Immature natural killer cell (primary cell): ENCODE data around the gene P2RX1. TPM values are rescaled to one million over a fixed set of nuclear protein-coding genes. Genes with fewer than 3 reads are reported as not detected.

Source experiments
- DNase-seq, 3 donors: peaks; one replicate each; pipeline ENCODE4 v3.0.0; 2022; ENCODE audit warnings: mixed read lengths in 1 of 3
- H3K27ac Mint-ChIP-seq, 6 donors: one replicate each; pipeline ENCODE4 v1.8.0; 2020; ENCODE audit warnings: mixed read lengths in 6 of 6, mild to moderate bottlenecking in 5 of 6, inconsistent platforms in 4 of 6, moderate library complexity in 3 of 6
- H3K27me3 Mint-ChIP-seq, 3 donors: one replicate each; pipeline ENCODE4 v1.8.0; 2020 to 2021; ENCODE audit warnings: low read depth in 3 of 3, mild to moderate bottlenecking in 3 of 3, mixed read lengths in 3 of 3, moderate library complexity in 3 of 3, inconsistent platforms in 1 of 3
- H3K36me3 Mint-ChIP-seq, 3 donors: one replicate each; pipeline ENCODE4 v1.8.0; 2020; ENCODE audit warnings: mixed read lengths in 3 of 3, inconsistent platforms in 2 of 3, mild to moderate bottlenecking in 2 of 3
- H3K4me1 Mint-ChIP-seq, 2 donors: one replicate each; pipeline ENCODE4 v1.8.0; 2020; ENCODE audit warnings: inconsistent platforms in 2 of 2, mild to moderate bottlenecking in 2 of 2, mixed read lengths in 2 of 2, moderate library complexity in 1 of 2
- H3K4me3 Mint-ChIP-seq, 5 donors: one replicate each; pipeline ENCODE4 v1.8.0; 2020; ENCODE audit warnings: mild to moderate bottlenecking in 5 of 5, mixed read lengths in 5 of 5, inconsistent platforms in 3 of 5, moderate library complexity in 3 of 5
- H3K9me3 Mint-ChIP-seq, 6 donors: one replicate each; pipeline ENCODE4 v1.8.0; 2020; ENCODE audit warnings: mild to moderate bottlenecking in 6 of 6, mixed read lengths in 6 of 6, inconsistent platforms in 4 of 6, moderate library complexity in 3 of 6
- polyA plus RNA-seq, 3 donors: library from polyadenylated mRNA; unstranded; fragments of 300-500 nt; fragmentation: Illumina TruSeq; gene quantifications; one replicate each; pipeline ENCODE4 v1.2.3, GENCODE V29; 2021

P2RX1 gene
- polyA plus RNA-seq, result under 1 TPM in 1 of 3 donors, not detected in 2; 0.33 TPM

GRCh38 chr17:3915995-3916696 is at the start of gene P2RX1:
TSS of gene P2RX1 (minus strand) at chr17:3916465. CDS start at chr17:3916225, 240 bp downstream.
- DNase-seq, result peak; percentile 53 to 57 (median 54)
- peak within 1 kb of the TSS; percentile 67 to 84 (median 79) for H3K4me3 Mint-ChIP-seq
- no peaks in the 10 kb centered on the region for H3K9me3 Mint-ChIP-seq
- peaks cover 45 to 48% of the 10 kb centered on the region in 2 donors for H3K4me1 Mint-ChIP-seq
- no peaks in the 10 kb centered on the region for H3K36me3 Mint-ChIP-seq
- peak within 1 kb of the TSS; percentile 76 to 97 (median 89) for H3K27ac Mint-ChIP-seq
- peaks cover 5 to 15% (median 6%) of the 10 kb centered on the region in 3 donors for H3K27me3 Mint-ChIP-seq

DNA sequence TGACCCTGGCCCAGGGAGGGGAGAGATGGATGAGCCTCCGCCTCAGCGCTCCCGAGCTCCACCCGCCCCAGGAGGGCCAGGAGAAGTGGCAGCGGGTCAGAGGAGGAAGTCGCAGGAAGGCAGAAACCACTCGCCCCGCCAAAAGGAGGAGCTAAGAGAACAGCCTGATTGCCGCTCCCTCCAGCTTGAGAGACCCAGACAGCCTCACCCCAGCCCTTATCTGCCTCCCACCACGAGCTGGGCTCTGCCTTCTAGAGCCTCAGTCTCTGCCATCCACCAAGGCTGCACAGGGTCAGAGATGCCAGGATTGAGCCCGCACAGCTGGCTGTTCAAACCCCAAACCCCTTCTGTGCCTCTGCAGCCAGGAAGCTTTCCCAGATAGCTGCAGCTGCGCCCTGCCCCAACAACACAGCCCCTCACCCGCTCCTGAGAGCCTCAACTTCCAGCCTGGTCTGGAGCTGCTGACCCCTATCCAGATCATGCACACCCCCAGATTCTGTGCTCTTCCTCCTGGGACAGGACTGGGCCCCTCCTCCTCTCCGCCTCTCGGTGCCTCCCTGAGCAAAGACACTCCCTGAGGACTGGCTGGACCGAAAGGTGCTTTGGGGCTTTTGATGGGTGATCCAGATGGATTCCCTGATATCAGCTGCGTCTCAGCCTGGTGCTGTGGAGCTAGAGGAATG is 49.0 kb upstream of the P2RX1 start:
- DNase-seq, result peak; percentile 60 to 65 (median 65)
- Mint-ChIP-seq H3K4me3 (peak overlapping the region; percentile 93 to 96 (median 95)), H3K9me3 (no peaks in the 10 kb centered on the region), H3K27ac (peak overlapping the region; percentile 90 to 97 (median 94)), H3K36me3 (no peaks in the 10 kb centered on the region), H3K27me3 (peaks cover 0 to 3% (median 0%) of the 10 kb centered on the region in 3 donors), H3K4me1 (peaks cover 45 to 46% of the 10 kb centered on the region in 2 donors)

DNA sequence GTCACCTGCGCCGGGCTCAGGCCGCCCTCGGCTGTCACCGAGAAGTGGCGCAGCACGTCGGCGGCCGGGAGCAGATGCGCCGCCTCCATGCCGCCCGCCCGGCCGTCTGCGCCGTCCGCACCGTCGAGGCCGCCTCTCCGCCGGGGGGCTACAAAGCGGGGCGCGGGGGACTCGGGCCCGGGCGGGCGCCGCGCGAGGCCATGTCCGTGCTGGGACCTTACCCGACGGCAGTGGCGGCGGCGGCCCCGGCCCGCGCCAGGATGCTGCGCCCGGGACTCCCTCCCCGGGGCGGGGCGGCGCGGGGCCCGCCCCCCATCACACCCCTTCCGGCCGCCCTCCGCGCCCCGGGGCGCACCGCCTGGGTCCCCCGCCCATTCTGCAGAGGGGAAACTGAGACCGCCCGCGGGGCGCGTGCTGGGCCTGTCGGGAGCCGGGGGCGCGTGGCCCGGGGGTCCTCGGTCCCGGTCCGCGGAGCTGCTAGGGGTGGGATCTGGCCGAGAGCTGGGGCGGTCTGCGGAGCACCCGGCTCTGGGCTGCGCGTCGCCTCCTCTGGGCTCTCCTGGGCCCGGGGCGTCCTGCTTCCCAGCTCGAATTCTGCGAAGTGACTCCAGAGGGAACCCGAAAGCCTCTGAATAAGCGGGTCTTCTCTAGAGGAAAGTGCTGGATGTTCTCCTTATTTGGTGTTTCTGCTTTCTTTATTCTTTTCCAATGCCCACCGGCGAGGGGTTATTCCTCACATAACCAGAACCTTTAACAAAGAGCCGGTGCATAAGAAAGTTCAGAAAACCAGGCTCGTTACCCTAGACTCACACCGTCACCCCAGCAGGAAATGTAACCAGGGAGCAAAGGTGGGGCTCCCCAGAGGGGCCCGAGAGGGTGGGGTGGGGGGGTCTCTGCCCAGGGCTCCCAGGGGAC is 48.2 kb upstream of the P2RX1 start, which contains the start of gene ATP2A3:
Gene ATP2A3 (minus strand): TSS at position 235 of the 915 bp plus-strand sequence. CDS start 146 bp downstream, at position 89.
- Mint-ChIP-seq H3K36me3 (no peaks in the 10 kb centered on the region), H3K27me3 (peaks cover 0 to 3% (median 0%) of the 10 kb centered on the region in 3 donors), H3K9me3 (no peaks in the 10 kb centered on the region), H3K4me3 (peak within 1 kb of the TSS; percentile 93 to 96 (median 95)), H3K27ac (peak within 1 kb of the TSS; percentile 90 to 97 (median 94)), H3K4me1 (peaks cover 53 to 54% of the 10 kb centered on the region in 2 donors)
- DNase-seq, result peak; percentile 56 to 69 (median 64)

GRCh38 chr17:3963237-3964201 is 47.3 kb upstream of the P2RX1 start:
- H3K27ac Mint-ChIP-seq, result peak overlapping the region; percentile 67 to 92 (median 91)
- no peaks in the 10 kb centered on the region for H3K9me3 Mint-ChIP-seq
- H3K4me1 Mint-ChIP-seq, result peaks cover 59 to 61% of the 10 kb centered on the region in 2 donors
- peaks cover 0 to 3% (median 0%) of the 10 kb centered on the region in 3 donors for H3K27me3 Mint-ChIP-seq
- no peaks in the 10 kb centered on the region for H3K36me3 Mint-ChIP-seq
- DNase-seq, result peak; percentile 64 to 70 (median 67)
- peak overlapping the region; percentile 88 to 92 (median 91) for H3K4me3 Mint-ChIP-seq

- Mint-ChIP-seq H3K9me3 (no peaks in the 10 kb centered on the region), H3K27ac (peak overlapping the region; percentile 67 to 92 (median 91)), H3K36me3 (no peaks in the 10 kb centered on the region), H3K27me3 (peaks cover 0 to 3% (median 0%) of the 10 kb centered on the region in 3 donors), H3K4me1 (peaks cover 63 to 67% of the 10 kb centered on the region in 2 donors), H3K4me3 (peak overlapping the region; percentile 88 to 92 (median 91))
- DNase-seq, result no peak
These were observed 46.6 kb upstream of the P2RX1 start for GRCh38 chr17:3962965-3963236.

DNA sequence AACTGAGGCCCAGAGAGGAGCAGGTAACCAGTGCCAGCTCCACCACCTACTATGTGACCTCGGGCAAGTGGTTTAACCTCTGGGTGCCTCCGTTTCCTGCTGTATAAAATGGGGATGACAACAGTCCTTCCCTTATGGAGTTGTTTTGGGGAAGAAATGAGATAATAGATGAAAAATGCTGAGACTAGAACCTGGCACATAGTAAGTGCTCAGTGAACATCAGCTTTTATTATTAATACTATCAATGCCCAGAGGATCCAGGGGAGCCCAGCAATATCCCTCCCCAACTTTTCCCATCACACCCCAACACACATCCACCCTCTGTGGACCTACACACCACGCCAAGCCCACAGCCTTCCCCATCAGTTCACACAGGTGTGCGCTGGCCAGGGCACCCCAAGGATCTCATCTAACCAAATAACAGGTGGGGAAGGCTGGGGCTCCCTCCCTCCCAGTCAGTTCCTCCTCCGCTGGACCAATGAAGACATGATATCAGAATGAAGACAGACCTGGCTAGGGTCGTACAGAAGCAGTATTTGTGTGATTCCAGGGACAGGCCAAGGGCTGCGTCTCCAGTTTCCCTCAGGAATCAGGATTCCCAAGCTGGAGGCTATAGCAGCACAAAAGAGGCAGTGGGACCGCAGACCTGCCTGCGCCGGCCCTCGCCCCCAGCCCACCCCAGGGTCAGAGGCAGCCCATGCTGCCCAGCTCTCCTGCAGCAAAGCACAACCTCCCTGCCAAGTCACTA is 46.1 kb upstream of the P2RX1 start:
- DNase-seq, result no peak
- Mint-ChIP-seq H3K36me3 (peaks cover 0 to under 1% (median 0%) of the 10 kb centered on the region in 3 donors), H3K27ac (peak overlapping the region; percentile 67 to 92 (median 91)), H3K27me3 (peaks cover 0 to 3% (median under 1%) of the 10 kb centered on the region in 3 donors), H3K9me3 (no peaks in the 10 kb centered on the region), H3K4me3 (peak overlapping the region; percentile 88 to 92 (median 91)), H3K4me1 (peaks cover 66 to 72% of the 10 kb centered on the region in 2 donors)

DNA sequence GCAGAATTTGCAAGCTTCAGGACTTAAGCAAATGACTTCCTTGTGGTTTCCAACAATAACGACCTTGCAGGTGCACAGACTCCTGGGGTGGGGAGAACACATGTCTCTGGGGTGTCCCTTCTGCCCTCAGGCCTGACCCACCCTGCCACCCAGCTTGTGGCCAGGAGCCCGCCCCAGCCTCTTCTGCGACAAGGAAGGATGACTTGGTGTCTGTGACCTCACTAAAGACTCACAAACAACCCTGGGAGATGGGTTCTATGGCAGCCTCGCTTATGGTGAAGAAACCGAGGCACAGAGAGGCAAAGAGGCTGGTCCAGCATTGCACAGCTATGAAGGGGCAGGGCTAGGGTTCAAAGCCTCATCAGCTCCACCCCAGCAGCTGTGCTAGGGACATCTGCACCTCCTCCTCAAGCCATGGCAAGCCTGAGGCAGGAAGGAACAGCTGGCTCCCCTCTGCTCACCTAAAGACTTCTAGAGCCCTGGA is 45.3 kb upstream of the P2RX1 start:
- Mint-ChIP-seq H3K27me3 (peaks cover 0 to 3% (median 2%) of the 10 kb centered on the region in 3 donors), H3K36me3 (peaks cover 0 to 8% (median 0%) of the 10 kb centered on the region in 3 donors), H3K27ac (peak overlapping the region; percentile 67 to 92 (median 91)), H3K9me3 (no peaks in the 10 kb centered on the region), H3K4me1 (peaks cover 70 to 80% of the 10 kb centered on the region in 2 donors), H3K4me3 (peak overlapping the region; percentile 88 to 92 (median 91))
- peak; percentile 32 to 36 (median 34) for DNase-seq

- DNase-seq, result no peak
- H3K27me3 Mint-ChIP-seq, result peaks cover 0 to 3% (median 2%) of the 10 kb centered on the region in 3 donors
- H3K36me3 Mint-ChIP-seq, result peaks cover 0 to 8% (median 0%) of the 10 kb centered on the region in 3 donors
- H3K27ac Mint-ChIP-seq, result peak overlapping the region; percentile 67 to 92 (median 88)
- H3K9me3 Mint-ChIP-seq, result no peaks in the 10 kb centered on the region
- peak overlapping the region; percentile 50 to 76 (median 69) for H3K4me3 Mint-ChIP-seq
- H3K4me1 Mint-ChIP-seq, result peaks cover 75 to 88% of the 10 kb centered on the region in 2 donors
These were observed 44.5 kb upstream of the P2RX1 start for GRCh38 chr17:3960764-3961163.

- Mint-ChIP-seq H3K4me1 (peaks cover 69 to 81% of the 10 kb centered on the region in 2 donors), H3K36me3 (peaks cover 0 to 8% (median 0%) of the 10 kb centered on the region in 3 donors)
- DNase-seq, result no peak
These were observed 43.8 kb upstream of the P2RX1 start for GRCh38 chr17:3959921-3960601.

GRCh38 chr17:3959295-3959899 is 43.1 kb upstream of the P2RX1 start:
- Mint-ChIP-seq H3K27ac (peak overlapping the region; percentile 50 to 91 (median 75)), H3K4me3 (peak overlapping the region in 2 of 5 donors; percentile 40 to 41), H3K36me3 (peaks cover 0 to 8% (median 0%) of the 10 kb centered on the region in 3 donors), H3K9me3 (no peaks in the 10 kb centered on the region), H3K4me1 (peaks cover 66 to 75% of the 10 kb centered on the region in 2 donors), H3K27me3 (peaks cover 0 to 3% (median 2%) of the 10 kb centered on the region in 3 donors)
- no peak for DNase-seq

More at GRCh38 chr17:3959921-3960601, 43.8 kb upstream of the P2RX1 start:
- peaks cover 0 to 3% (median 2%) of the 10 kb centered on the region in 3 donors for H3K27me3 Mint-ChIP-seq
- H3K9me3 Mint-ChIP-seq, result no peaks in the 10 kb centered on the region
- H3K27ac Mint-ChIP-seq, result peak overlapping the region; percentile 67 to 92 (median 88)
- H3K4me3 Mint-ChIP-seq, result peak overlapping the region in 4 of 5 donors; percentile 62 to 76 (median 71)
